ENCODE results near the gene COA4.

COA4 gene

DNA sequence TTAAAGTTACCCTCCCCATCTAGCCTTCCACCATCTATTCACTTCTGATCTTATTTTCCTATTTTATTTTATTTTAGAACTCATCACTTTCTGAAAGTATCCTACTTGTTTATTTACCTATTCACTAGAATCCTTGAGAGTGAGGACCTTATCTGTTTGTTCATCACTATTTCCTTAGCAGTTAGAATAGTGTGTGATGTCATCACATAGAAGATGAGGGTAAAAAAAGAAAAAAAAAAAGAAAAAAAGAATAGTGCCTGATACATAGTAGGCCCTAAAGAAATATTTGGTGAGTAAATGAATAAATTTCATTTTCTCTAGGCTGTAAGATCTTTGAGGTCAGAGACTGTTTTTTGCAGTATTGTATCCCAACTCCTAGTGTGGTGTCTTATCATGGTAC lies 36.8 kb upstream of the COA4 start:
- TF ChIP-seq, protein P1, sequence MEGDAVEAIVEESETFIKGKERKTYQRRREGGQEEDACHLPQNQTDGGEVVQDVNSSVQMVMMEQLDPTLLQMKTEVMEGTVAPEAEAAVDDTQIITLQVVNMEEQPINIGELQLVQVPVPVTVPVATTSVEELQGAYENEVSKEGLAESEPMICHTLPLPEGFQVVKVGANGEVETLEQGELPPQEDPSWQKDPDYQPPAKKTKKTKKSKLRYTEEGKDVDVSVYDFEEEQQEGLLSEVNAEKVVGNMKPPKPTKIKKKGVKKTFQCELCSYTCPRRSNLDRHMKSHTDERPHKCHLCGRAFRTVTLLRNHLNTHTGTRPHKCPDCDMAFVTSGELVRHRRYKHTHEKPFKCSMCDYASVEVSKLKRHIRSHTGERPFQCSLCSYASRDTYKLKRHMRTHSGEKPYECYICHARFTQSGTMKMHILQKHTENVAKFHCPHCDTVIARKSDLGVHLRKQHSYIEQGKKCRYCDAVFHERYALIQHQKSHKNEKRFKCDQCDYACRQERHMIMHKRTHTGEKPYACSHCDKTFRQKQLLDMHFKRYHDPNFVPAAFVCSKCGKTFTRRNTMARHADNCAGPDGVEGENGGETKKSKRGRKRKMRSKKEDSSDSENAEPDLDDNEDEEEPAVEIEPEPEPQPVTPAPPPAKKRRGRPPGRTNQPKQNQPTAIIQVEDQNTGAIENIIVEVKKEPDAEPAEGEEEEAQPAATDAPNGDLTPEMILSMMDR (IDR thresholded peaks at IDR 0.05; ENCODE audit: low read depth, low read length): no peak
- no peak for TF ChIP-seq EZH2phosphoT487 (IDR thresholded peaks at IDR 0.05; ENCODE audit: low read depth)
- H3K4me1 ChIP-seq (ENCODE audit: low read length): no peaks in the 10 kb centered on the region
- H4K20me1 ChIP-seq (ENCODE audit: insufficient read depth, low read length): no peaks in the 10 kb centered on the region
- no peaks in the 10 kb centered on the region for H3K27me3 ChIP-seq (ENCODE audit: low read depth, low read length)
- H3K36me3 ChIP-seq (replicated peaks; ENCODE audit: low read depth, low read length): peaks cover 20% of the 10 kb centered on the region
- no peaks in the 10 kb centered on the region for H3K79me2 ChIP-seq (ENCODE audit: low read length)
- H3K27ac ChIP-seq (ENCODE audit: low read length): no peak overlapping the region
- H3K9ac ChIP-seq (ENCODE audit: low read length): no peak overlapping the region
- H2AFZ ChIP-seq (ENCODE audit: low read depth, low read length): no peak overlapping the region
- no peak overlapping the region for H3K4me2 ChIP-seq (ENCODE audit: low read length)
- no peak overlapping the region for H3K4me3 ChIP-seq (ENCODE audit: low read length)
- H3K9me3 ChIP-seq (ENCODE audit: insufficient read depth, low read length): no peaks in the 10 kb centered on the region

DNA sequence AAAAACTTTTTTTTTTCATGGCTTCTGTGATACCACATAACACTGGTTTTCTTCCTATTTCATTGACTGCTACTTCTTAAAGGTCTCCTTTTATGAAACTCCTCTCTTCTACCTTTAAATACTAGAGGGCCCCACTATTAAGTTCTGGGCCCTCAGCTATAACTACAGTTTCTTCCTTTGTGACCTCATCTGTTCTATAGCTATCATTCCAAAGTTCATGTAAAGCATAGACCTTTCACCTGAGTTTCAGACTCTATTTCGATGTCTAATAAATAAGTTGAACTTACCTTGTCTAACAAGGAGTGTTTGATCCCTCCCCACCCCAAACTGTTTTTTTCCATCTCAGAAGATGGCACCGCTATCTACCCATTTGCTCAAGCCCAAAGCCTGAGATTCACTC lies 35.4 kb upstream of the COA4 start:
- H3K4me2 ChIP-seq (ENCODE audit: low read length): no peak overlapping the region
- H3K4me1 ChIP-seq (ENCODE audit: low read length): no peaks in the 10 kb centered on the region
- no peak for TF ChIP-seq EZH2phosphoT487 (IDR thresholded peaks at IDR 0.05; ENCODE audit: low read depth)
- TF ChIP-seq, protein P1 (IDR thresholded peaks at IDR 0.05; ENCODE audit: low read depth, low read length): no peak

DNA sequence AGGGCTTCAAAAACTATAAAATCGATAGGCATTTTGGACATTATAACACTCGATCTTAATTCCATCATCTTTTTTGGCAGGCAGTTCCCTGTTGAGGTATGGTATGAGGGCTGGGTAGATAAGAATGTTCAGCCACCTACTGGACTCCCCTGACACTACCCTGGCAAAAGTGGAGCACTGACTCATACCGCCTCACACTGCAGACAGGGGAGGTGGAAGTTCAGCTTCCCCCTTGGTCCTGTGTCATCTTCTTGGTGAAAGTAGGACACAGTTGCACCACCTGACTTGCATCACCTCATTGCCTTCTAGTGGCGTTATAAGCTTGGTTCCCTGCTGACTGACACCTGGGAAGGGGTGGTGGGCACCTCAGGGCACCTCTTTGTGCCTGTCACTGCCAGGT lies 30.5 kb upstream of the COA4 start:
- H3K9me3 ChIP-seq (ENCODE audit: insufficient read depth, low read length): no peaks in the 10 kb centered on the region
- no peak overlapping the region for H3K4me3 ChIP-seq (ENCODE audit: low read length)
- H2AFZ ChIP-seq (ENCODE audit: low read depth, low read length): no peak overlapping the region
- TF ChIP-seq EZH2phosphoT487 (IDR thresholded peaks at IDR 0.05; ENCODE audit: low read depth): no peak
- TF ChIP-seq, protein P1 (IDR thresholded peaks at IDR 0.05; ENCODE audit: low read depth, low read length): no peak
- peaks cover 15% of the 10 kb centered on the region for H3K36me3 ChIP-seq (replicated peaks; ENCODE audit: low read depth, low read length)
- H3K27ac ChIP-seq (ENCODE audit: low read length): no peak overlapping the region
- no peak overlapping the region for H3K4me2 ChIP-seq (ENCODE audit: low read length)
- no peaks in the 10 kb centered on the region for H3K79me2 ChIP-seq (ENCODE audit: low read length)
- no peak overlapping the region for H3K9ac ChIP-seq (ENCODE audit: low read length)
- no peaks in the 10 kb centered on the region for H3K27me3 ChIP-seq (ENCODE audit: low read depth, low read length)
- no peaks in the 10 kb centered on the region for H3K4me1 ChIP-seq (ENCODE audit: low read length)
- no peaks in the 10 kb centered on the region for H4K20me1 ChIP-seq (ENCODE audit: insufficient read depth, low read length)

More for the DNA sequence above, 35.4 kb upstream of the COA4 start:
- H3K79me2 ChIP-seq (ENCODE audit: low read length): no peaks in the 10 kb centered on the region
- H3K9ac ChIP-seq (ENCODE audit: low read length): no peak overlapping the region
- H3K27ac ChIP-seq (ENCODE audit: low read length): no peak overlapping the region
- H3K9me3 ChIP-seq (ENCODE audit: insufficient read depth, low read length): no peaks in the 10 kb centered on the region
- H3K4me3 ChIP-seq (ENCODE audit: low read length): no peak overlapping the region
- peaks cover 20% of the 10 kb centered on the region for H3K36me3 ChIP-seq (replicated peaks; ENCODE audit: low read depth, low read length)
- no peaks in the 10 kb centered on the region for H4K20me1 ChIP-seq (ENCODE audit: insufficient read depth, low read length)
- no peak overlapping the region for H2AFZ ChIP-seq (ENCODE audit: low read depth, low read length)
- no peaks in the 10 kb centered on the region for H3K27me3 ChIP-seq (ENCODE audit: low read depth, low read length)

DNA sequence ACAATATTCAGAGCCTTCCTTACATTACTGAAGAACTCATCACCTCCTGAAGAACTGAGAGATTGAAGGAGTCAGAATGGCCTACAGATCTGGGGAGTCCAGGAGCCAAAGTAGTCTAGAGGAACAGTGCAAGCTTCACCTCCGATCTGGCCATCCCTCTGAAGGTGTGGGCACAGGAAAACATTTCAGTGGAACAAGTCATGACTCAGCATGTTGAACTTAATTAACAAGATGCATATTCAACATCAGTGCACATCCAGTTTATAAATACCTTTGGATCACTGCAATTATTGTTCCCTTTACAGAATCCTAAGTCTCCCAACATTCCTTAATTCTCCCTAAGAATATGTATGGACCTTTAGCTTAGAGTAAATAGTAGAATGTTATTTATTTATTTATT lies 25.7 kb upstream of the COA4 start:
- H3K4me2 ChIP-seq (ENCODE audit: low read length): no peak overlapping the region
- H3K9ac ChIP-seq (ENCODE audit: low read length): no peak overlapping the region
- no peak for TF ChIP-seq EZH2phosphoT487 (IDR thresholded peaks at IDR 0.05; ENCODE audit: low read depth)
- TF ChIP-seq, protein P1 (IDR thresholded peaks at IDR 0.05; ENCODE audit: low read depth, low read length): no peak
- no peaks in the 10 kb centered on the region for H3K79me2 ChIP-seq (ENCODE audit: low read length)
- H2AFZ ChIP-seq (ENCODE audit: low read depth, low read length): no peak overlapping the region
- no peaks in the 10 kb centered on the region for H3K27me3 ChIP-seq (ENCODE audit: low read depth, low read length)
- H3K36me3 ChIP-seq (replicated peaks; ENCODE audit: low read depth, low read length): peaks cover 12% of the 10 kb centered on the region
- no peak overlapping the region for H3K27ac ChIP-seq (ENCODE audit: low read length)
- no peaks in the 10 kb centered on the region for H3K4me1 ChIP-seq (ENCODE audit: low read length)
- no peaks in the 10 kb centered on the region for H4K20me1 ChIP-seq (ENCODE audit: insufficient read depth, low read length)
- H3K9me3 ChIP-seq (ENCODE audit: insufficient read depth, low read length): no peaks in the 10 kb centered on the region
- H3K4me3 ChIP-seq (ENCODE audit: low read length): no peak overlapping the region

Measured in OCI-LY3 (cell line).